GM18502 (cell line): ENCODE results near the gene CLEC11A.
"Not testable (repeated sequence)": the region's sequence is repeated elsewhere in the genome, so short reads cannot be mapped to it uniquely, and the experiment has no call there.

Experiments
- ATAC-seq: cut with Tn5 transposase; IDR thresholded peaks from one replicate; pipeline ENCODE4 v1.9.1; 2021; ENCODE audit warnings: mild to moderate bottlenecking; ENCODE audit not compliant: unreplicated experiment, poor library complexity

CLEC11A gene

GRCh38 chr19:50753879-50754278, 30.7 kb downstream of the CLEC11A start:
- ATAC-seq = no peak

- not testable (repeated sequence) for ATAC-seq
These were observed 33.1 kb downstream of the CLEC11A start for GRCh38 chr19:50756244-50756643.

GRCh38 chr19:50757624-50758023, 34.5 kb downstream of the CLEC11A start:
- ATAC-seq = not testable (repeated sequence)

DNA sequence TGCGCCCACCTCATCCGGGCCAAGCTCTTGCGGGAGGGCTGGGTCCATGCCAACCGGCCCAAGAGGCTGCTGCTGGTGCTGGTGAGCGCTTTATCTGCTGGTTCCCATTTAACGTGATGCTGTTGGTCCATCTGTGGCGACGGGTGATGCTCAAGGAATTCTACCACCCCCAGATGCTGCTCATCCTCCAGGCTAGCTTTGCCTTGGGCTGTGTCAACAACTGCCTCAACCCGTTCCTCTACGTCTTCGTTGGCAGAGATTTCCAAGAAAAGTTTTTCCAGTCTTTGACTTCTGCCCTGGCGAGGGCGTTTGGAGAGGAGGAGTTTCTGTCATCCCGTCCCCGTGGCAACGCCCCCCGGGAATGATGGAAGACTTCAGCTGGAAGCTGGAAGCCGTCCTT, 35.9 kb downstream of the CLEC11A start:
- not testable (repeated sequence) for ATAC-seq

DNA sequence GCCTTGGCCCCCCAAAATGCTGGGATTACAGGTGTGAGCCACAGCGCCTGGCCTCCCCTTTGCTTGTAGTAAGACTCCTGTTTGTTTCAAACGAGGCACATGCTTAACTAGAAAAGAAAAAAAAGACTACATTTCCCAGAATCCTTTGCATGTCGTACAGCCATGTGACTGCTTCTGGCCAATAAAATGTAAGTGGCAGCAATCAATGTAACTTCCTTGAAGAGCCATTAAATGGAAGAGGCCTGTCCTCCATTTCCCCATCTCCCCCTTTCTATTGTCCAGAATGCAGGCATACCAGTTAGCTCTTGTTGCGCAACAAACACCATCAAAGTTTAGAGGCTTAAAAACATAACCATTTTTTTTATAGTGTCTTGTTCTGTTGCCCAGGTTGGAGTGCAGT, 36.7 kb downstream of the CLEC11A start:
- no peak for ATAC-seq

DNA sequence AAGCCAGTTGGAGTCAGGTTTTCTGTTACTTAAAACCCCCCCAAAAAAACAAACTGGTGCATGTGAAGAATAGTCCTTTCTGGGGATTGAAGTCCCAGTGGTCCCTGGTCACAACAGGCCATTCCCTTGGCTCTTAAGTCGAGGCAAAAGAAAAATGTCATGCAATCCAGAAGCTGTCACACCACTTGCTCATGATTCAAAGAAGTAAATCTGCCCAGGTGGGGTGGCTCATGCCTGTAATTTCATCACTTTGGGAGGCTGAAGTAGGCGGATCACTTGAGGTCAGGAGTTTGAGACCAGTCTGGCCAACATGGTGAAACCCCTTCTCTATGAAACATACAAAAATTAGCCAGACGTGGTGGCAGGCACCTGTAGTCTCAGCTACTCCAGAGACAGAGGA, 38.3 kb downstream of the CLEC11A start:
- not testable (repeated sequence) for ATAC-seq

GRCh38 chr19:50763521-50763920, 40.4 kb downstream of the CLEC11A start:
- ATAC-seq = not testable (repeated sequence)

DNA sequence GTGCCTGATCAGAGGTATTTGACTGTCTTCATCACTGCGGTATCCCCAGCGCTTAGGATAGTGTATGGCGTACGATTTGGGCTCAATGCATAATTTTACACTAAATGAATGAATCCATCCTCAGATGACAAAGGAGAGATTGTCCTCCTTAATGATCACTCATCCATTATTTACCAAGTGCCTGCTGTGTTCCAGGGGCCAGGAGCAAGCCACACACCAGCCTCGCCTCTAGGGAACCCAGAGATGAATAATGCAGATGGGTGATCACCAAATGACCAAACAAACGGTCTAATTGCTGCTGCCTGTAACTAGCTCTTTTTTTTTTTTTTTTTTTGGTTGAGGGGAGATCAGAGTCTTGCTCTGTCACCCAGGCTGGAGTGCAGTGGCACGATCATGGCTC, 41.2 kb downstream of the CLEC11A start:
- ATAC-seq = no peak

- not testable (repeated sequence) for ATAC-seq
These were observed 43.6 kb downstream of the CLEC11A start for GRCh38 chr19:50766746-50767145.

GRCh38 chr19:50767263-50767662, 44.1 kb downstream of the CLEC11A start:
- not testable (repeated sequence) for ATAC-seq

GRCh38 chr19:50768277-50768676, 45.1 kb downstream of the CLEC11A start:
- ATAC-seq = no peak

DNA sequence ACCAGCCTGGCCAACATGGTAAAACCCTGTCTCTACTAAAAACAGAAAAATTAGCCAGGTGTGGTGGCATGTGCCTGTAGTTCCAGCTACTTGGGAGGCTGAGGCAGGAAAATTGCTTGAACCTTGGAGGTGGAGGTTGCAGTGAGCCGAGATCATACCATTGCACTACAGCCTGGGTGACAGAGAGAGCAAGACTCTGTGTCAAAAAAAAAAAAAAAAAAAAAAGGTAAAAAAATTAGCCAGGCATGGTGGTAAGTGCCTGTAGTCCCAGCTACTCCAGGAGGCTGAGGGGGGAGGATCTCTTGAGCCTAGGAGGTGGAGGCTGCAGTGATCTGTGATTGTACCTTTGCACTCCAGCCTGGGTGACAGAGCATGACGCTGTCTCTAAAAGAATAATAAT, 47.0 kb downstream of the CLEC11A start, which contains the start of gene GPR32:
TSS of gene GPR32 (plus strand) at position 301 of the 400 bp plus-strand sequence. CDS start 137 bp downstream, outside the sequence.
- not testable (repeated sequence) for ATAC-seq

DNA sequence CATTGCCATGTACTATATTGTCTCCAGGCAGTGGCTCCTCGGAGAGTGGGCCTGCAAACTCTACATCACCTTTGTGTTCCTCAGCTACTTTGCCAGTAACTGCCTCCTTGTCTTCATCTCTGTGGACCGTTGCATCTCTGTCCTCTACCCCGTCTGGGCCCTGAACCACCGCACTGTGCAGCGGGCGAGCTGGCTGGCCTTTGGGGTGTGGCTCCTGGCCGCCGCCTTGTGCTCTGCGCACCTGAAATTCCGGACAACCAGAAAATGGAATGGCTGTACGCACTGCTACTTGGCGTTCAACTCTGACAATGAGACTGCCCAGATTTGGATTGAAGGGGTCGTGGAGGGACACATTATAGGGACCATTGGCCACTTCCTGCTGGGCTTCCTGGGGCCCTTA, 47.7 kb downstream of the CLEC11A start:
- ATAC-seq = no peak

DNA sequence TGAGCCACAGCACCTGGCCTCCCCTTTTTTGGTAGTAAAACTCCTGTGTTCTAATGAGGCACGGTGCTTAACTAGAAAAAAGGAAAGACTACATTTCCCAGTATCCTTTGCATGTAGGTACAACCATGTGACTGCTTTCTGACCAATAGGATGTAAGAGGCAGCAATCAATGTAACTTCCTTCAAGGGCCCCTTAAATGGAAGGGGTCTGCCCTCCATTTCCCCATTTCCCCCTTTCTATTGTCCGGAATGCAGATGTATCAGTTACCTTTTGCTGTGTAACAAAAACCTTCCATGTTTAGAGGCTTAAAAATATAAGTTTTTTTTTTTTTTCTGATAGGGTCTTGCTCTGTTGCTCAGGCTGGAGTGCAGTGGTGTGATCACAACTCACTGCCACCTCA, 49.3 kb downstream of the CLEC11A start:
- ATAC-seq = no peak

DNA sequence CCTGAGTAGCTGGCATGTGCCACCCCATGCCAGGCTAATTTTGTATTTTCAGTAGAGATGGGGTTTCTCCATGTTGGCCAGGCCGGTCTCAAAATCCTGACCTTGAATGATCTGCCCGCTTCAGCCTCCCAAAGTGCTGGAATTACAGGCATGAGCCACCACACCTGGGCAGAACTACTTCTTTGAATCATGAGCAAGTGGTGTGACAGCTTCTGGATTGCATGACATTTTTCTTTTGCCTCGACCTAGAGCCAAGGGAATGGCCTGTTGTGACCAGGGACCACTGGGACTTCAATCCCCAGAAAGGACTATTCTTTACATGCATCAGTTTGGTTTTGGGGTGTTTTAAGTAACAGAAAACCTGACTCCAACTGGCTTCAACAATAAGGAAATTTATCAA, 49.7 kb downstream of the CLEC11A start:
- ATAC-seq = not testable (repeated sequence)

DNA sequence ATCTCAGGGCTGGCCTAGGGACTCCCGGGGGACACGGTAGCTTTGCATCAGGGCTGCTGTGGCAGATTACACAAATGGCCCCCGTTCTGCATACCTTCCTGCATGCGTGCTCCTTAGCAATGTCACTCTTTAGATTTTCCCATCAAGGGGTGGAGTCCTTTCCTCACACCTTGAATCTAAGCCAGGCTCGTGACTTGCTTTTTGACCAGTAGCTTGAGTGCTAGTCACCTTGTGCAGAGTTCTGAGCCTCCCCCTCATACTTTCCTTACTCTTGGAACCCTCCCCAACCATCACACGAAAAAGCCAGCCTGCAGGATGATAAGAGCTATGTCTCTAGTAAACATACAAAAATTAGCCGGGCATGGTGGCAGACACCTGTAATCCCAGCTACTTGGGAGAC, 50.3 kb downstream of the CLEC11A start:
- ATAC-seq = not testable (repeated sequence)
